Measurements from ENCODE around the gene CAMTA1. TPM values are rescaled to one million over a fixed set of nuclear protein-coding genes. Genes with fewer than 3 reads are reported as not detected.
A peak's percentile ranks its signal among the peaks of the same experiment; 100 is the strongest.

CAMTA1 gene
- total RNA-seq, 2 donors from 2014 or later = 105 to 113 TPM

GRCh38 chr1:6761196-6761737 lies 24.0 kb upstream of the CAMTA1 start:
- H3K27me3 ChIP-seq (replicated peaks; ENCODE audit: insufficient read depth) = no peaks in the 10 kb centered on the region
- no peak for TF ChIP-seq CTCF (IDR thresholded peaks at IDR 0.05)
- no peak overlapping the region for H3K4me3 ChIP-seq
- no peaks in the 10 kb centered on the region for H3K4me1 ChIP-seq (ENCODE audit: control insufficient read depth in 1 of 2, low read depth in 2 of 2)
- ATAC-seq (ENCODE audit: insufficient number of reproducible peaks, low FRiP score, low read depth) = no peak
- H3K36me3 ChIP-seq = no peaks in the 10 kb centered on the region
- H3K27ac ChIP-seq = no peak overlapping the region
- no peaks in the 10 kb centered on the region for H3K9me3 ChIP-seq
- DNase-seq (ENCODE audit: low spot score) = no peak

GRCh38 chr1:6762060-6762459 lies 23.2 kb upstream of the CAMTA1 start:
- H3K36me3 ChIP-seq = no peaks in the 10 kb centered on the region
- no peak overlapping the region for H3K27ac ChIP-seq
- H3K4me3 ChIP-seq = no peak overlapping the region
- no peak for ATAC-seq (ENCODE audit: insufficient number of reproducible peaks, low FRiP score, low read depth)
- no peaks in the 10 kb centered on the region for H3K9me3 ChIP-seq
- DNase-seq (ENCODE audit: low spot score) = no peak
- H3K27me3 ChIP-seq (replicated peaks; ENCODE audit: insufficient read depth) = no peaks in the 10 kb centered on the region
- H3K4me1 ChIP-seq (ENCODE audit: control insufficient read depth in 1 of 2, low read depth in 2 of 2) = no peaks in the 10 kb centered on the region
- TF ChIP-seq CTCF (IDR thresholded peaks at IDR 0.05) = no peak

- Histone ChIP-seq H3K36me3 (no peaks in the 10 kb centered on the region), H3K4me1 (ENCODE audit: control insufficient read depth in 1 of 2, low read depth in 2 of 2) (peaks cover 12 to 21% of the 10 kb centered on the region in 2 donors), H3K27me3 (replicated peaks; ENCODE audit: insufficient read depth) (no peaks in the 10 kb centered on the region), H3K9me3 (no peaks in the 10 kb centered on the region), H3K27ac (peak overlapping the region; percentile 13 to 27), H3K4me3 (peak overlapping the region; percentile 55)
- no peak for DNase-seq (ENCODE audit: low spot score)
- ATAC-seq (ENCODE audit: insufficient number of reproducible peaks, low FRiP score, low read depth) = peak; percentile 73
- TF ChIP-seq CTCF (IDR thresholded peaks at IDR 0.05) = no peak
Observed at GRCh38 chr1:6770751-6771440, 14.4 kb upstream of the CAMTA1 start.

- H3K4me1 ChIP-seq (ENCODE audit: control insufficient read depth in 1 of 2, low read depth in 2 of 2) = peaks cover 12 to 21% of the 10 kb centered on the region in 2 donors
- ATAC-seq (ENCODE audit: insufficient number of reproducible peaks, low FRiP score, low read depth) (no peak), DNase-seq (ENCODE audit: low spot score) (no peak)
- H3K9me3 ChIP-seq = no peaks in the 10 kb centered on the region
- no peaks in the 10 kb centered on the region for H3K27me3 ChIP-seq (replicated peaks; ENCODE audit: insufficient read depth)
- H3K27ac ChIP-seq = peak overlapping the region; percentile 13 to 27
- H3K36me3 ChIP-seq = no peaks in the 10 kb centered on the region
- no peak for TF ChIP-seq CTCF (IDR thresholded peaks at IDR 0.05)
- H3K4me3 ChIP-seq = peak overlapping the region; percentile 55
Observed at GRCh38 chr1:6771441-6771769, 13.8 kb upstream of the CAMTA1 start.

GRCh38 chr1:6774381-6774780 lies 10.9 kb upstream of the CAMTA1 start:
- Histone ChIP-seq H3K4me3 (no peak overlapping the region), H3K27ac (no peak overlapping the region), H3K9me3 (no peaks in the 10 kb centered on the region), H3K27me3 (replicated peaks; ENCODE audit: insufficient read depth) (no peaks in the 10 kb centered on the region), H3K36me3 (no peaks in the 10 kb centered on the region), H3K4me1 (ENCODE audit: control insufficient read depth in 1 of 2, low read depth in 2 of 2) (peaks cover 12 to 21% of the 10 kb centered on the region in 2 donors)
- DNase-seq (ENCODE audit: low spot score) = no peak
- no peak for TF ChIP-seq CTCF (IDR thresholded peaks at IDR 0.05)
- ATAC-seq (ENCODE audit: insufficient number of reproducible peaks, low FRiP score, low read depth) = no peak
